Vagina (tissue), 2 donors: ENCODE results near the gene CMTR1. TPM values are rescaled to one million over a fixed set of nuclear protein-coding genes. Genes with fewer than 3 reads are reported as not detected.
A peak's percentile ranks its signal among the peaks of the same experiment; 100 is the strongest.
"Not testable (repeated sequence)": the region's sequence is repeated elsewhere in the genome, so short reads cannot be mapped to it uniquely, and the experiment has no call there.

ENCODE experiments used
- DNase-seq, 2 donors: peaks; one replicate each; pipeline ENCODE4 v3.0.0-alpha.2; 2017; ENCODE audit errors: extremely low spot score in 2 of 2
- H3K27ac ChIP-seq: fragments of 200-600 bp; sonication (generic); one replicate; pipeline ENCODE4 v1.5.1; 2019
- H3K27me3 ChIP-seq: fragments of 200-600 bp; sonication (generic); one replicate; pipeline ENCODE4 v1.5.1; 2019
- H3K36me3 ChIP-seq, 2 donors: fragments of 200-600 bp; sonication (generic); one replicate each; pipeline ENCODE4 v1.5.1; 2017 to 2019
- H3K4me1 ChIP-seq: fragments of 200-600 bp; sonication (generic); one replicate; pipeline ENCODE4 v1.5.1; 2019
- H3K4me3 ChIP-seq, 2 donors: fragments of 200-600 bp; sonication (generic); 1 replicate in 1 of 2; 2 replicates in 1 of 2; pipeline ENCODE4 v1.5.1; 2016 to 2019
- H3K9me3 ChIP-seq: fragments of 200-600 bp; sonication (generic); one replicate; pipeline ENCODE4 v1.5.1; 2019
- POLR2A ChIP-seq, 2 donors: fragments of 450-650 bp; IDR thresholded peaks; one replicate each; pipeline ENCODE4 v1.6.1; 2017; ENCODE audit warnings: antibody characterized with exemption in 2 of 2, mild to moderate bottlenecking in 2 of 2, moderate library complexity in 2 of 2
- POLR2AphosphoS5 ChIP-seq, 2 donors: sonication (generic); formaldehyde crosslinking; IDR thresholded peaks; one replicate each; pipeline ENCODE4 v1.9.0; 2017; ENCODE audit warnings: antibody characterized with exemption in 2 of 2, mild to moderate bottlenecking in 2 of 2, low read depth in 1 of 2; ENCODE audit not compliant: insufficient read depth in 1 of 2
- intact Hi-C: fragments of 100-400 bp; cut with DNase I; formaldehyde crosslinking; loops from one replicate; pipeline ENCODE4 v1.15.1; 2023
- total RNA-seq: library from RNA; depleted of rRNA; stranded (reverse); fragments of >200 nt; gene quantifications from one replicate; pipeline ENCODE4 v1.2.3, GENCODE V29; 2016
- TF ChIP-seq, protein P1 (sequence below), 3 experiments: fragments of 450-650 bp in 2 of 3; fragments of 200-600 bp in 1 of 3; sonication (generic) in 1 of 3; IDR thresholded peaks; one replicate each; pipeline ENCODE4 v1.5.1; 2017 to 2019; ENCODE audit warnings: antibody characterized with exemption in 3 of 3, mild to moderate bottlenecking in 2 of 3, moderate library complexity in 2 of 3

The CMTR1 gene
- total RNA-seq, 1 donor from 2014 or later: 24.3 TPM

DNA sequence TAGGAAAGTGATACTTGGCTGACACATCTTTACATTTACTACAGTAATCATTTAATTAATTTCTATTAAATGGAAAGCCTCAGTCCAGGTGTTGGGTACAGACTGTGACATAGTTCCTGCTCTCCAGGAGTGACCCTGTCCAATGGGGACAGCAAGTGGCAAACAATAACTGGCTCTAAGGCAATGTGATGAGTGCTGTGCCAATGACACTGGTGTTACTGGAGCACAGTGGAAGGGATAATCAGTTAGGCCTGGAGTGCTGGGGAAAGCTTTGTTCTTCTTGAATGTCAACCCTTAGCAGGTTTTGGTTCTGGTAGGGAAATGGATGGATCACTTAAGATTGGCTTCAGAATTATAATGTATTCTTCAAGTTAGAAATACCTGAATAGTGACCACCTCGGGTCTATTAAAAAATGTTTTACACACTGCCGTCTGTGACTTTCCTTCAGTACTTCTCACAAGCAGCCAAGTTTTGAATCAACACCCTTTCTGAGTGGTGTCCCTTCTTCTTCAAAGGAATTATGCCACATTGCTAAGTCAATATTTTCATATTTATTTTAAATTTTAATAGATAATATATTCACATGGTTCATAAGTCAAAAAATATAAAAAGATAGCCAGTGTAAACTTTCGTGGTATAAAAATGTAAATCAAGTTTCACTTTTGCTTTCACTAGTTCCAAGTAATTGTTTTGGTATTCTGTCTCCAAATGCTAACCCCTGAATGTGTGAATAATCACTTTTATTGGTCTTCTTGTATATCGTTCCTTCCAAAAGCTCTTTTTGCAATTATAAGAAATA lies 9.6 kb downstream of the CMTR1 start:
- H3K4me1 ChIP-seq: peaks cover 20% of the 10 kb centered on the region
- H3K4me3 ChIP-seq: peak overlapping the region in 1 of 2 donors; percentile 30
- intact Hi-C loops: no loop called here
- peaks cover 0 to 43% of the 10 kb centered on the region in 2 donors for H3K36me3 ChIP-seq
- H3K27ac ChIP-seq: peak overlapping the region; percentile 66
- no peaks in the 10 kb centered on the region for H3K27me3 ChIP-seq
- TF ChIP-seq POLR2AphosphoS5 (IDR thresholded peaks at IDR 0.05; ENCODE audit: insufficient read depth in 1 of 2, low read depth in 1 of 2): no peak
- TF ChIP-seq, protein P1, sequence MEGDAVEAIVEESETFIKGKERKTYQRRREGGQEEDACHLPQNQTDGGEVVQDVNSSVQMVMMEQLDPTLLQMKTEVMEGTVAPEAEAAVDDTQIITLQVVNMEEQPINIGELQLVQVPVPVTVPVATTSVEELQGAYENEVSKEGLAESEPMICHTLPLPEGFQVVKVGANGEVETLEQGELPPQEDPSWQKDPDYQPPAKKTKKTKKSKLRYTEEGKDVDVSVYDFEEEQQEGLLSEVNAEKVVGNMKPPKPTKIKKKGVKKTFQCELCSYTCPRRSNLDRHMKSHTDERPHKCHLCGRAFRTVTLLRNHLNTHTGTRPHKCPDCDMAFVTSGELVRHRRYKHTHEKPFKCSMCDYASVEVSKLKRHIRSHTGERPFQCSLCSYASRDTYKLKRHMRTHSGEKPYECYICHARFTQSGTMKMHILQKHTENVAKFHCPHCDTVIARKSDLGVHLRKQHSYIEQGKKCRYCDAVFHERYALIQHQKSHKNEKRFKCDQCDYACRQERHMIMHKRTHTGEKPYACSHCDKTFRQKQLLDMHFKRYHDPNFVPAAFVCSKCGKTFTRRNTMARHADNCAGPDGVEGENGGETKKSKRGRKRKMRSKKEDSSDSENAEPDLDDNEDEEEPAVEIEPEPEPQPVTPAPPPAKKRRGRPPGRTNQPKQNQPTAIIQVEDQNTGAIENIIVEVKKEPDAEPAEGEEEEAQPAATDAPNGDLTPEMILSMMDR (IDR thresholded peaks at IDR 0.05): no peak
- no peak for TF ChIP-seq POLR2A (IDR thresholded peaks at IDR 0.05)
- DNase-seq: no peak
- H3K9me3 ChIP-seq: no peaks in the 10 kb centered on the region

DNA sequence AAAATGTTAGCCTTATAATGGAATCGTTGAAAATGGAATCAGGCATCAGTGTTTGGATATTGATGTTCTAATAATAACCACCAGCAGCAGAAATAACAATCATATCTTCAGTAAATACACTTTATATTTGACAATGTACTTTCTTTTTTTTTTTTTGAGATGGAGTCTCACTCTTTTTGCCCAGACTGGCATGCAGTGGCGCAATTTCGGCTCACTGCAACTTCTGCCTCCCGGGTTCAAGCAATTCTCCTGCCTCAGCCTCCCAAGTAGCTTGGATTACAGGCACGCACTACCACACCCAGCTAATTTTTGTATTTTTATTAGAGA lies 10.2 kb downstream of the CMTR1 start:
- intact Hi-C loops, DNase-seq, H3K27me3 ChIP-seq, H3K9me3 ChIP-seq: not testable (repeated sequence)
- peak overlapping the region in 1 of 2 donors; percentile 30 for H3K4me3 ChIP-seq
- H3K27ac ChIP-seq: peak overlapping the region; percentile 66
- H3K36me3 ChIP-seq: peaks cover 0 to 46% of the 10 kb centered on the region in 2 donors
- H3K4me1 ChIP-seq: peaks cover 20% of the 10 kb centered on the region

DNA sequence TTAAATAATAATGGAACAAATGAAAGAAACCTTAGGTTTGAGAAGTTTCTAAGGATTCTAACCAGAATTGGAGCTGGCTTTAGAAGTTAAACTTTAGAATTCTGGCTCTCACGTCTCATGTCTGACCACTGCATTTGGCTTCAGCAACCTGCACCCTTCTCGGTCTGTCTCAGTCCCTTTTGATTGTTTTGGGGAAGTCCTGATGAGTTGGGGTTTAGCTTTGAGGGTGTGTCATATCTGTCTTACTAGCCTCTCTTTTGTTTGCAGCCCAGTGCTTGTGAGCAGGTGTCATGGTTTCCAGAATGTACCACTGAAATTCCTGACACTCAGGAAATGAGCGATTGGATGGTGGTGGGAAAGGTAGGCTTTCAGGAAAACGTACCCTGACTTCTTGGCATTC lies 17.0 kb downstream of the CMTR1 start:
- peaks cover 0 to 77% of the 10 kb centered on the region in 2 donors for H3K36me3 ChIP-seq
- no peaks in the 10 kb centered on the region for H3K27me3 ChIP-seq
- intact Hi-C loops: no loop called here
- no peak overlapping the region for H3K4me3 ChIP-seq
- H3K9me3 ChIP-seq: no peaks in the 10 kb centered on the region
- H3K4me1 ChIP-seq: no peaks in the 10 kb centered on the region
- DNase-seq: no peak
- TF ChIP-seq POLR2AphosphoS5 (IDR thresholded peaks at IDR 0.05; ENCODE audit: insufficient read depth in 1 of 2, low read depth in 1 of 2) (no peak), POLR2A (IDR thresholded peaks at IDR 0.05) (no peak)
- TF ChIP-seq, protein P1 (IDR thresholded peaks at IDR 0.05): no peak
- H3K27ac ChIP-seq: no peak overlapping the region

DNA sequence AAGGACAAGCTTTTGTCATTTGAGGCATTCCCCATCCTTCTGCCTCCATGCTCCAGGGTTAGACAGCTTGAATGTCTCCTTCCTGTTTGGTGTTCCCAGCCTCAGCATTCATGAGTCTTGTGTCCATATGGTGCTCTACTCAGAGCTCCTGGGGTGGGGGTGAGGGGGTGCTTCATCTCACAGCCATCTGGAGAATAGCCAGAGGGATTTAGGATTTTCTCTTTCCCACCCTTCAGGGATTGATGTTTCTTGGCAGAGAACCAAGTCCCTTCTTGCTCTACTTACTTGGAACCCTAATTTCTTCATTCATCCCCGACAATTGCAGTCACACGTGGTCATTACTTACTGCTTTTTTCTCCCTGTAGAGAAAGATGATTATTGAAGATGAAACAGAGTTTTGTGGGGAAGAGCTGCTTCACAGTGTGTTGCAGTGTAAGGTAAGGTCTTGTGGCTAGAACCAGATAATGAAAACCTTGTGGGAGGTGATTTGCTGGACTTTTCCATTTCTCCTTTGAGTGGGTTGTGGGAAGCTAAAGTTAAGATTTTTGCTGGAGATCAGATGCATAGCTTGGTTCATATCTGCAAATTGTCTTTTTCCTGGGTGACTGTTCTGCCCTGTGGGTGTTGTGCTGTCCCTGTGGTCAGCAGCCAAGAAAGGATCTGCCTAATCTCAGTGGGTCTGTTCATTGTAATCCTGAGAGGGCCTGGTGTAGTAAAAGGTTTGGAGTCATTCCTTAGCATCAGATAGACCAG lies 18.6 kb downstream of the CMTR1 start:
- DNase-seq: no peak
- H3K4me1 ChIP-seq: no peaks in the 10 kb centered on the region
- no peak overlapping the region for H3K4me3 ChIP-seq
- peaks cover 0 to 78% of the 10 kb centered on the region in 2 donors for H3K36me3 ChIP-seq
- no peak for TF ChIP-seq POLR2A (IDR thresholded peaks at IDR 0.05)
- TF ChIP-seq, protein P1 (IDR thresholded peaks at IDR 0.05): no peak
- no peak for TF ChIP-seq POLR2AphosphoS5 (IDR thresholded peaks at IDR 0.05; ENCODE audit: insufficient read depth in 1 of 2, low read depth in 1 of 2)
- no peaks in the 10 kb centered on the region for H3K9me3 ChIP-seq
- intact Hi-C loops: no loop called here
- H3K27me3 ChIP-seq: no peaks in the 10 kb centered on the region
- H3K27ac ChIP-seq: no peak overlapping the region

DNA sequence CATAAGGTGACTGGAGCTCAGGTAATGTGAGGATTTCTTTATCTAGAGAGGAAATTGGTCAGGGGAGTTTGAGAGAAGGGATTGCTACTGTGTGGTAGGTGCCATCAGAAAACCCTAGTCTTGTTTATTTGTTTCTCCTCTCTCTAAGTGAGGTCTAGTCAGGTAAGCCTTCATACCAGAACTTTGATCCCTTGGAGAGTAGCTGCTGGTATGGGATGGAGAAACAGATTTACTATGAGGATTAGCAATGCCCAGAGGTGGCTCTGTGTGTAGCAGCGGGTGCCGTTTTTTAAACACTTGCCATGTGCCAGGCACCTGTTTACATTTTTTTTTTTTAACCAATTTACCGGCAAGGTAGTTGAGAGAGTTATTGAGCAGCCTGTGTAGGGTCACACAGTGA lies 19.5 kb downstream of the CMTR1 start:
- Histone ChIP-seq H3K4me3 (no peak overlapping the region), H3K36me3 (peaks cover 0 to 69% of the 10 kb centered on the region in 2 donors), H3K4me1 (no peaks in the 10 kb centered on the region), H3K27ac (no peak overlapping the region), H3K27me3 (no peaks in the 10 kb centered on the region), H3K9me3 (no peaks in the 10 kb centered on the region)
- TF ChIP-seq POLR2A (IDR thresholded peaks at IDR 0.05) (no peak), POLR2AphosphoS5 (IDR thresholded peaks at IDR 0.05; ENCODE audit: insufficient read depth in 1 of 2, low read depth in 1 of 2) (no peak)
- TF ChIP-seq, protein P1 (IDR thresholded peaks at IDR 0.05): no peak
- no peak for DNase-seq
- intact Hi-C loops: no loop called here
